Neural crest cell (in vitro differentiated cells): ENCODE measurements around the gene ZNF506. TPM values are rescaled to one million over a fixed set of nuclear protein-coding genes. Genes with fewer than 3 reads are reported as not detected.
"Not testable (repeated sequence)": the region's sequence is repeated elsewhere in the genome, so short reads cannot be mapped to it uniquely, and the experiment has no call there.

Experiments used
- DNase-seq: peaks from one replicate; pipeline ENCODE4 v3.0.0; 2021; ENCODE audit warnings: low read depth, mixed read lengths, low spot score
- H3K27ac Mint-ChIP-seq: one replicate; pipeline ENCODE4 v1.8.0; 2021; ENCODE audit warnings: mild to moderate bottlenecking, mixed read lengths; ENCODE audit not compliant: unreplicated experiment
- H3K27me3 Mint-ChIP-seq: 2 replicates; pipeline ENCODE4 v1.8.0; 2021; ENCODE audit warnings: low read depth, mild to moderate bottlenecking, mixed read lengths
- H3K36me3 Mint-ChIP-seq: 2 replicates; pipeline ENCODE4 v1.8.0; 2021; ENCODE audit warnings: low read depth, mild to moderate bottlenecking, mixed read lengths
- H3K4me1 Mint-ChIP-seq: 2 replicates; pipeline ENCODE4 v1.8.0; 2021; ENCODE audit warnings: mixed read lengths
- H3K4me3 Mint-ChIP-seq: one replicate; pipeline ENCODE4 v1.8.0; 2021; ENCODE audit warnings: mild to moderate bottlenecking, mixed read lengths
- H3K9me3 Mint-ChIP-seq: 2 replicates; pipeline ENCODE4 v1.8.0; 2021; ENCODE audit warnings: mixed read lengths
- total RNA-seq: library from RNA; stranded (reverse); gene quantifications from 2 replicates; pipeline ENCODE4 v1.2.1, GENCODE V29; 2021
- TF ChIP-seq, protein P1 (sequence below): fragments of 200-600 bp; sonication (generic); conservative IDR thresholded peaks from 2 replicates; pipeline ENCODE4 v1.5.0; 2021; ENCODE audit warnings: antibody characterized with exemption, mild to moderate bottlenecking

Gene ZNF506
- total RNA-seq, 1 donor from 2014 or later: 5.0 TPM

DNA sequence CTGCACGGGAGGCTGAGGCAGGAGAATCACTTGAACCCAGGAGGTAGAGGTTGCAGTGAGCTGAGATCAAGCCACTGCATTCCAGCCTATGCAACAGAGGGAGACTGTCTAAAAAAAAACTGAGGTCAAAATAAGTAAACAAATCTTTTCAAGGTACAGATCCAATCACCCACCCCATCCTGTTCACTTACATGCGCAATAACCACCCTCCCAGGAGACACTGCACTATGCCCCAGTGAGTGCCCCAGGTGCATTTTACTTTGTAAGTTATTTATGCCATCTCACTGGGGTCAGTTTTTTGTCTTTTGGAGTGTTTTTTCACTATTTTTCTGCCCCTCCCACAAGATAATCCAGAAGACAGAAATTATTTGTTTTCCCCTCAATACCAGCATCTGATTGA is 37.2 kb upstream of the ZNF506 start:
- peaks cover 20% of the 10 kb centered on the region for H3K9me3 Mint-ChIP-seq
- TF ChIP-seq, protein P1, sequence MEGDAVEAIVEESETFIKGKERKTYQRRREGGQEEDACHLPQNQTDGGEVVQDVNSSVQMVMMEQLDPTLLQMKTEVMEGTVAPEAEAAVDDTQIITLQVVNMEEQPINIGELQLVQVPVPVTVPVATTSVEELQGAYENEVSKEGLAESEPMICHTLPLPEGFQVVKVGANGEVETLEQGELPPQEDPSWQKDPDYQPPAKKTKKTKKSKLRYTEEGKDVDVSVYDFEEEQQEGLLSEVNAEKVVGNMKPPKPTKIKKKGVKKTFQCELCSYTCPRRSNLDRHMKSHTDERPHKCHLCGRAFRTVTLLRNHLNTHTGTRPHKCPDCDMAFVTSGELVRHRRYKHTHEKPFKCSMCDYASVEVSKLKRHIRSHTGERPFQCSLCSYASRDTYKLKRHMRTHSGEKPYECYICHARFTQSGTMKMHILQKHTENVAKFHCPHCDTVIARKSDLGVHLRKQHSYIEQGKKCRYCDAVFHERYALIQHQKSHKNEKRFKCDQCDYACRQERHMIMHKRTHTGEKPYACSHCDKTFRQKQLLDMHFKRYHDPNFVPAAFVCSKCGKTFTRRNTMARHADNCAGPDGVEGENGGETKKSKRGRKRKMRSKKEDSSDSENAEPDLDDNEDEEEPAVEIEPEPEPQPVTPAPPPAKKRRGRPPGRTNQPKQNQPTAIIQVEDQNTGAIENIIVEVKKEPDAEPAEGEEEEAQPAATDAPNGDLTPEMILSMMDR: no peak
- H3K27me3 Mint-ChIP-seq: no peaks in the 10 kb centered on the region
- H3K4me3 Mint-ChIP-seq: no peak overlapping the region
- H3K27ac Mint-ChIP-seq: no peak overlapping the region
- H3K36me3 Mint-ChIP-seq: peaks cover 9% of the 10 kb centered on the region
- no peaks in the 10 kb centered on the region for H3K4me1 Mint-ChIP-seq
- no peak for DNase-seq

DNA sequence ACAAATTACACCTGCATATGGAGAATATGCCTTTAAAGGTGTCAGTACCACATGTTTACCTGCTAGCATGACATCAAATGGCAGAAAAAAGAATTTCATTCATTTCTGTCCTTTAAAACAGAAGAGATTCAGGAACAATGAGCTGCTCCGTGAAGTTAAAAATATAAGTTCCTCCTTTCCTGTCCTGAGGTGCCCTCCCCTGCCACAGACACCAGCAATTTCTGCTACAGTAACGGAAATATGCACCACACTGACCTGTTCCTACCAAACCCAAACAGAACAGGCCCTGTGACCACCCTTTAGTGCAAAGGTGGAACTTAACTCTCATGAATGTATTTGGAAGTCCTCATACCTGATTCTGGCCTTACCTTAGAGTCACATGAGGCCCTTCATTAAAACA is 30.2 kb upstream of the ZNF506 start:
- H3K4me1 Mint-ChIP-seq, H3K9me3 Mint-ChIP-seq, H3K36me3 Mint-ChIP-seq, H3K27me3 Mint-ChIP-seq, H3K4me3 Mint-ChIP-seq, DNase-seq, H3K27ac Mint-ChIP-seq: not testable (repeated sequence)

DNA sequence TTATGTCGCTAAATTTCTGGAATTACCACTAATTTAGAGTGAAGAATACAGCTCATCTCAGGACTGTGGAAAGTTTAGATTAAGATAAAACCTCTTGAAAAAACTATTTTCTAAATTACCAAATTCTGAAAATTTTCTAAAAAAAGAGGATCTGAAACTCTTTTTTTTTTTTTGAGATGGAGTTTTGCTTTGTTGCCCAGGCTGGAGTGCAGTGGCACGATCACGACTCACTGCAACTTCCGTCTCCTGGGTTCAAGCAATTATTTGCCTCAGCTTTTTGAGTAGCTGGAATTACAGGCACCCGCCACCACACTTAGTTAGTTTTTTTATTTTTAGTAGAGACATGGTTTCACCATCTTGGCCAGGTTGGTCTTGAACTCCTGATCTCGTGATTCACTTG is 27.5 kb upstream of the ZNF506 start:
- TF ChIP-seq, protein P1: no peak
- DNase-seq: no peak
- Mint-ChIP-seq H3K27me3 (no peaks in the 10 kb centered on the region), H3K27ac (no peak overlapping the region), H3K9me3 (peaks cover 8% of the 10 kb centered on the region), H3K4me3 (no peak overlapping the region), H3K36me3 (no peaks in the 10 kb centered on the region), H3K4me1 (no peaks in the 10 kb centered on the region)

DNA sequence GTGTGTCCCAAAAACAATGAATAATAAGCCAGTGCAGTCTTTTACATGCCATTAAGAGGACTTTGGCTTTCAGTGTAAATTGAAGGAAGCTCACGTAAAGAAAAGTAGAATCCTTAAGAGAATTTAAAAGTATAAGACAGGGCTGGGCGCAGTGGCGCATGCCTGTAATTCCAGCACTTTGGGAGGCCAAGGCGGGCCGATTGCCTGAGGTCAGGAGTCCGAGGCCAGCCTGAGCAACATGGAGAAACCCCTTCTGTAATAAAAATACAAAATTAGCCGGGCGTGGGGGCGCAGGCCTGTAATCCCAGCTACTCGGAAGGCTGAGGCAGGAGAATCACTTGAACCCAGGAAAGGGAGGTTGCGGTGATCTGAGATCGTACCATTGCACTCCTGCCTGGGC is 26.2 kb upstream of the ZNF506 start:
- H3K4me3 Mint-ChIP-seq: no peak overlapping the region
- DNase-seq: no peak
- no peak overlapping the region for H3K27ac Mint-ChIP-seq
- TF ChIP-seq, protein P1: no peak
- H3K36me3 Mint-ChIP-seq: no peaks in the 10 kb centered on the region
- no peaks in the 10 kb centered on the region for H3K27me3 Mint-ChIP-seq
- H3K9me3 Mint-ChIP-seq: peaks cover 12% of the 10 kb centered on the region
- H3K4me1 Mint-ChIP-seq: no peaks in the 10 kb centered on the region

DNA sequence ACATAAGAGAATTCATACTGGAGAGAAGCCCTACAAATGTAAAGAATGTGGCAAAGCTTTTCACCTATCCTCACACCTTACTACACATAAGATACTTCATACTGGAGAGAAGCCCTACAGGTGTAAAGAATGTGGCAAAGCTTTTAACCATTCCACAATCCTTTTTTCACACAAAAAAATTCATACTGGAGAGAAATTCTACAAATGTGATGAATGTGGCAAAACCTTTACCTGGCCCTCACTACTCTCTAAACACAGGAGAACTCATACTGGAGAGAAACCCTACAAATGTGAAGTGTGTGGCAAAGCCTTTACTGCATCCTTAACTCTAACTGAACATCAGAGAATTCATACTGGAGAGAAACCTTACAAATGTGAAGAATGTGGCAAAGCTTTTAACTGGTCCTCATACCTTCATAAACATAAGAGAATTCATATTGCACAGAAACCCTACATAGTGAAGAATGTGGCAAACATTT is 14.0 kb upstream of the ZNF506 start:
- Mint-ChIP-seq H3K9me3 (peaks cover 28% of the 10 kb centered on the region), H3K36me3 (peaks cover 25% of the 10 kb centered on the region), H3K4me1 (no peaks in the 10 kb centered on the region), H3K4me3 (no peak overlapping the region), H3K27me3 (no peaks in the 10 kb centered on the region), H3K27ac (no peak overlapping the region)
- TF ChIP-seq, protein P1: no peak
- DNase-seq: no peak

DNA sequence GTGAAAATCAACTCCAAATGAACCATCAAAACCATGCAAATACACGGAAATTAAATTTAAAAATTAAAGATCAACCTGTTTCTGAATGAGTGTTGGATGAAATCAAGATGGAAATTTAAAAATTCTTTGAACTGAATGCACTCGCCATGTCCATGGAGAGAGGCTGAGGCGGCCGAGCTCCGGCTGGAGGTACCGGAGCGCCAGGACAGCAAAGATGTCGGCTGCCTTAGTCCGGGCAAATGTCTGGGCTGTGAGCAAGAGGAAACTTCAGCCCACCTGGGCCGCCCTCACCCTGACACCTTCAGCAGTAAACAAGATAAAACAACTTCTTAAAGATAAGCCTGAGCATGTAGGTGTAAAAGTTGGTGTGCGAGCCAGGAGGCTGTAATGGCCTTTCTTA is 5.3 kb upstream of the ZNF506 start:
- no peak overlapping the region for H3K27ac Mint-ChIP-seq
- peaks cover 51% of the 10 kb centered on the region for H3K36me3 Mint-ChIP-seq
- TF ChIP-seq, protein P1: no peak
- H3K9me3 Mint-ChIP-seq: peaks cover 42% of the 10 kb centered on the region
- H3K4me1 Mint-ChIP-seq: no peaks in the 10 kb centered on the region
- no peak for DNase-seq
- H3K27me3 Mint-ChIP-seq: no peaks in the 10 kb centered on the region
- H3K4me3 Mint-ChIP-seq: no peak overlapping the region
